NCI-H1694 (cell line): Measurements from ENCODE around the gene IVNS1ABP.
"Not testable (repeated sequence)": the region's sequence is repeated elsewhere in the genome, so short reads cannot be mapped to it uniquely, and the experiment has no call there.

Source experiments
- DNase-seq: peaks from one replicate; lab custom pipeline; 2025; lab: John Stamatoyannopoulos, UW

IVNS1ABP gene

GRCh38 chr1:185317034-185317885 is at the start of gene IVNS1ABP:
IVNS1ABP (minus strand) TSS chr1:185317243; CDS start chr1:185309493, 7,750 bp downstream.
- peak; percentile 84 for DNase-seq

DNA sequence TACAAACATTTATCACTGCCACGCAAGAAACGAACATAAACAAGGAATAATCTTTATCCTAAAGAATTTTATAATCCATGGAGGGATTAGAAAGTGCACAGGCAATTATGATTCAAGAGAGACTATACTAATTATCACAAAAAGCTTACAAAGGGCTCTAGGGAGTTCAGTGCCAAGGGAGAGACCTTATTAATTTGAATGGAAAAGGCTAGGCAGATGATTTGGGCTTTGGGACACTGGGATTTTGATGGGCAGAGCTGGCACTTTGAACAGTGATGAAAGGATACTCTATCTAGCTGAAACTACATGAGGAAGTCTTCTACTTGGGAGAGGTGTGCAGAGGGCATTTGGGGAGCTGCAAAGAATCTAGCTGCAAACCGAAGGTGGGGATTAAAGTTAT is 48.9 kb upstream of the IVNS1ABP start:
- DNase-seq = no peak

- DNase-seq = not testable (repeated sequence)
These were observed 47.5 kb upstream of the IVNS1ABP start for GRCh38 chr1:185364528-185364927.

DNA sequence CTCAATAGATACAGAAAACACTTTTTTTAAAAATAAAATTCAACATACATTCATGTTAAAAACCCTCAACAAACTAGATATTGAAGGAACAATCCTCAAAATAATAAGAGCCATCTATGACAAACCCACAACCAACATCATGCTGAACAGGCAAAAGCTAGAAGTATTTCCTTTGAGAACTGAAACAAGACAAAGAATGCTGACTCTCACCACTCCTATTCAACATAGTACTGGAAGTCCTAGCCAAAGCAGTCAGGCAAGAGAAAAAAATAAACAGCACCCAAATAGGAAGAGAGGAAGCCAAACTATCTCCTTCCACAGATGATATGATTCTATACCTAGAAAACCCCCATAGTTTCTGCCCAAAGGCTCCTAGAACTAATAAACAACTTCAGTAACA is 46.2 kb upstream of the IVNS1ABP start:
- DNase-seq = no peak

DNA sequence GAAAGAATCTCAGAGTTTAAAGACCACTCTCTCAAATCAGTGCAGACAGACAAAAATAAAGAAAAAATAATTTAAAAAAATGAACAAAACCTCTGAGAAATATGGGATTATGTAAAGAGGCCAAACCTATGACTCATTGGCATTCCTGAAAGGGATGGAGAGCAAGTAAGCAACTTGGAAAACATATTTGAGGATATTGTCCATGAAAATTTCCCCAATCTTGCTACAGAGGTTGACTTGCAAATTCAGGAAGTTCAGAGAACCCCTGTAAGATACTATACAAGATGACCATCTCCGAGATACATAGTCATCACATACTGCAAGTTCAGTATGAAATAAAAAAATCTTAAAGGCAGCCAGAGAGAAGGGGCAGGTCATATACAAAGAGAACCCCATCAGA is 43.7 kb upstream of the IVNS1ABP start:
- DNase-seq = no peak

DNA sequence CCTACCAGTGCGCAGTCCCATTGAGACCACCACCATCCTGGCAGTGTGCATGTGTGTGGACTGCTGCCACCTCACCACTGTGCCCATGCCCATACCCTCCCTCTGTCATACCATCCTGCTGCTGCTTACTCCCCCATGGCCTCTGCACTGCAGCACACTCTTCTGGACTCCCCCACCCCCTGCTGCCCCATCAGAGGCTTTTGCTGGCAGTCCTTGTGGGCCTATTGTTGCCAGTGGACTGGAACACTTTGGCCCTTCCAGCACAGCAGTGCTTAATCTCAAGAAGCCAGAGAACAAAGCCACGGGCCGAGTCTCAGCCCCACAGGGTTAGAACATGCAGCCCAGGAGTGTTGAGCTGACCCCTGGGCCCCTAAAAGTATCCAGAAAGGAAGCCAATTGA is 41.9 kb upstream of the IVNS1ABP start:
- DNase-seq = no peak

DNA sequence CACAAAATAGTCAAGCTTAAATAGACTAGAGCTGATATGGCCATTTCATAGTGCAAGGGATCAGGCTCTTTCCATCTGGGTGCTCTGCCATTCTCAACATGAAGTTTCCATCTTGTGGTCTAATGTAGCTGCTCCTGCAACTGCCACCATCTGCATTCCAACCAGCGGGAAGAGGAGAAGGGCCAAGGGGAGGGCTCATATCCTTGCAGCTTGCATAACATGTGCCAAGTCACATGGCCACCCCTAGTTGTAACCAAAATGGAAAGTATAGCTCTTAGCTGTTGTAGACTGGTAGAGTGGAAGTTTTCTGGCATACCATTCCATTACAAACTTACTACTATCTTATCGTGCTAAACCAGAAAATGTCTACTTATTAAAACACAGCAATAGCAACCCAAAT is 38.9 kb upstream of the IVNS1ABP start:
- DNase-seq = no peak

DNA sequence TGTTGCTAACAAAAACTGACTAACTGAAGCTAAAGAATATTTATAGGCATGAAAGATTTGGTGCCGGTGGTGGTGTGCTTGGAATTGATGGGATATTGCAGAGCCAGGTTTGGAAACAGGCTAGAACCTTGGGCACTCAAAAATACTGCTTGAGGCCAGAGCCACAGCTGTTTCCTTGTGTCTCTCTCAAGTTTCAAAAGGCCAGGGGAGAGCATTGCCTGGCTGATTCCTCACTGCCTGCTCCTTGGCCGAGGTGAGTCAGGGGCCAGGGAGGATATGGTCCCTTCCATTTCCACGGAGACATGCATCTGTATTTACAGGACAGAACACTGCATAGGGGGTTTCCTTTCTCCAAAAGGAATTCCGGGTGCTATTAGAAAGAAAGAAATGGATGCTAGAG is 36.1 kb upstream of the IVNS1ABP start:
- no peak for DNase-seq

- DNase-seq = peak; percentile 8
These were observed 34.9 kb upstream of the IVNS1ABP start for GRCh38 chr1:185351734-185352466.

GRCh38 chr1:185350027-185350442 is 33.0 kb upstream of the IVNS1ABP start:
- DNase-seq = no peak

DNA sequence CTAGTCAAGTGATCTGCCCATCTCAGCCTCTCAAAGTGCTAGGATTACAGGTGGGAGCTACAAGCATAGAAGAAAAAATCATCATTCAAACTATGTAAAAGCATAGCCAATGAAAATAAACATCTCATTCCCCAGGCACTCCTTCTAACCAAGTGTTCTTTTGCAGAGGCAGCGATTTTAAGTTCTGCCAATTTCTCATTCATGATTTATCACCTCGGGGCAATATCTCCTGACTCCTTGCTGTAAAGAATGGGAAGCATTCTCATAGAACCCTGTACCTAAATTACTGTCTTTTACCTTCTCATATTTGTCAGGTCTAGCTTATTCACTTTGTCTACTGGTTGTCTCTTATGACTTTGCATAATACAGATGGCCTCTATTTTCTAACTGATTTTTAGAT is 32.5 kb upstream of the IVNS1ABP start:
- DNase-seq = no peak

DNA sequence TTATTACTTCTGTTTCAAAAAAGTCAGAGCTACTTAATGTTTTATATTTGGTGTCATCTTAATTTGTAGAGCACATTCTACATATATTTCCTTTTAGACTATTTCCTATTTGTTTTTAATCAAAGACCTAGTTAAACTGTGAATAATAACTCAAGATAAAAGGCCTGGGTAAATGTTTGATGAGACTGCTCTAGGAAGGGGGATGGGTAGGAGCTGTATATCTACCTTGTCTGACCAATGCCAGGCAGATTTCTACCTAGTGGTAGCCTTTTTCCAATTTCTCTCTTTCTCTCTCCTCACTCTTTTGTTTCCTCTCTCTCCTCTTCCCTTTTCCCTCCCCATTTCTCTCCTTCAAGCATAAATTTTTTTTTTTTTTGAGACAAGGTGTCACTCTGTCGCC is 31.9 kb upstream of the IVNS1ABP start:
- DNase-seq = no peak

DNA sequence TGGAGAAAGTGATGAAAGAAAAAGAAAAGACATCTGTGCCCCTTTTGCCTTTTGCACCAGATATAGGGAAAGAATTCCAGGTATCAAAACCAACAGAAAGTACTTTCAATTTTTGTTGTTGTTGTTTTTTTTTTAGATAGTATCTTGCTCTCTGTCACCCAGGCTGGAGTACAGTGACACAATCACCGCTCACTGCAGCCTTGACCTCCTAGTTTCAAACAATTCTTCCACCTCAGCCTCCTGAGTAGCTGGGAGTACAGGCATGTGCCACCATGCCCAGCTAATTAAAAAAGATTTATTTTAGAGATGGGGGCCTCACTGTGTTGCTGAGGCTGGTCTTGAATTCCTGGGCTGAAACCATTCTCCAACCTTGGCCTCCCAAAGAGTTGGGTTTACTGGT is 31.3 kb upstream of the IVNS1ABP start:
- DNase-seq = no peak

- DNase-seq = no peak
These were observed 29.1 kb upstream of the IVNS1ABP start for GRCh38 chr1:185345913-185346720.

- no peak for DNase-seq
These were observed 26.3 kb upstream of the IVNS1ABP start for GRCh38 chr1:185343306-185343705.

DNA sequence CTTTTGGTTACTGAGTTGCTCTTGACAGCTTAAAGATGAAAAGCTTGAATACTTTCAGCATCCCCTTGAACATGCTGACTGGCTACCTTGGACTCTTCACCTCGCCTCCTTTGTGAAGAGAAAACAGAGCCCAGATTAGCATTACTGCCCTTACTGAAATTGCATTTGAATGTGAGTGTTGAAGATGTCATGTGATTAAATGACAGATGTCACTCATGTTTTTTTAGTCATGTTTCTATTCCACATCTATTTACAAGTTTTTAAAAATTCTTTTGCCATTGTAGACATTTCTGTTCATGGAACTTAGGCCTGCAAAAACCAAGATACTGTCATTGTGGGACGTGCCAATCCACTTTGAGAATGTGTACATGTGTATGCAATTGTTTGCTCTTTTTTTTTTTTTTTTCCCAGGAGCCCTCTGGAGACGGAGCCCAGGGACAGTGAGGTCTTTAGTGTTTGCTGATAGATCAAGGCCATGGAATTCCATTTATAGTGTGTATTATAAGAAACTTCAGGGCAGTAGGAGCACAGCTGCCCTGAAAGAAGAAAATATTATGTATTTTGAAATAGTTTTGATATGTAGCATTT is 25.7 kb upstream of the IVNS1ABP start:
- no peak for DNase-seq

GRCh38 chr1:185342017-185342416 is 25.0 kb upstream of the IVNS1ABP start:
- DNase-seq = no peak

DNA sequence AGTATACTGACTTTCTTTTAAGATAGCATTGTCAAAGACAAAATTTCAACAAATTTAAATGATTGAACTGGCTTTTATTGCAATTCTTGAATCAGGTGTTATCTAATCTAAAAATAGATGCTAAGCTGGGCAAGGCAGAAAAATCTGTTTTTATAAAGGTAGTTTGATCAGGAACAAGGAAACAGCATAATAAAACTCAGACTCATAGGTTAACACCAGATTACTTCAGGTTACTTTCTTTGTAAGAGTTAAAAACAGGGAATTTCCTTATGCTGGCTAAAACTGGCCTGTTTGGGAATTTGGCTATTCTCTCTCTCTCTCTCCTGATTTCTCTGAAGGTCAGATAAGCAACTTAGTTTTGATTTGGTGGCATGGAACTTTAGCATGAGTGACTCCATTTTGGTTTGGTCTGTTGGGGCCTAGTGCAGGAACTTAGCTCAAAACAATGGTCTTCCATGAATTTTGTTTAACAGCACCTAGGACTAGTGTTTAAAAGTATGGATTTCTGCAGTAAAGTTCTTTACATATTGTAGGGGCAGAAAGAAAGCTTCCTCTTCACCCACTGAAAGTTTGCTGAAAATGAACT is 24.2 kb upstream of the IVNS1ABP start:
- no peak for DNase-seq

DNA sequence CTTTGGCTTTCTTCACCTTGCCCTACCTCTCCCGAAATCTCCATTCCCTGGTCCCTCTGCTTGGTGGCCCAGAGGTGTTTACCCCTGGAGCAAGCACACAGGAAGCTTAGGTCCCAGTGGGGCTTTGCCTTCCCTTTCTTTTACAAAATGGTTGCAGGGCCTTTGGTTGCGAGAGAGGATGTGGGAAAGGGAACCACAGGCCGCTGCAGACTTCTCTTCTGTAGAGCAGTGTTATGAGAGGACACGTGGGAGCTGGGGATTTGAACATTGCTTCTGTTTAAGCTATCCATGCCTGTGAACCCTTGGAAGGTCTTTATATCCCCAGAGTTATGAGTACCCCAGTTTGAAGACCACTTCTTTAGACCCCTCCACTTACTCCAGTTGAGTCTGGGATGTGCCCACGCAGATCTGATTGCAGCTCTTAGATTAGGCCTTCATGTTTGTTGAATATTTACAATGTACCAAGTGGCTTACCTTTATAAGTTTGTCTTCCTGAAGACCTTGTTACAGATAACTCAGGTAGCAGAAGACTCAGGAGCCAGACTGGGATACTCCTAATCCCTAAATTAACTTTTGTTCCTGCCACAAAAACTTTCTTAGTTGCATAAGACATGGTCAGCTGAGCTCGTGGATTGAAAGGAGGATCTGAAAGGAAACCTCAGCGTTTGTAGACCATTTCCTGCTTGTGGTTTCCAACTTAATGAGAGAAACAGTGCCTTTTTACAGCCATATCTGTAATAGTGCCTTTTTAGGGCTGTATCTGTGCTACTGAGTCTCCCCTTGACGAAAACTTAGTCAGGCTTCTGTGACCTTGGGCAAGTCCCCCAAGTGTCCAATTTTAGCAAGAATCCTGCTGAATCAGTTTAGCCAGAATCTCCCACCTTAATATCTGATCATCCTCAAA is 21.9 kb upstream of the IVNS1ABP start:
- DNase-seq = no peak

GRCh38 chr1:185337246-185337645 is 20.2 kb upstream of the IVNS1ABP start:
- no peak for DNase-seq

DNA sequence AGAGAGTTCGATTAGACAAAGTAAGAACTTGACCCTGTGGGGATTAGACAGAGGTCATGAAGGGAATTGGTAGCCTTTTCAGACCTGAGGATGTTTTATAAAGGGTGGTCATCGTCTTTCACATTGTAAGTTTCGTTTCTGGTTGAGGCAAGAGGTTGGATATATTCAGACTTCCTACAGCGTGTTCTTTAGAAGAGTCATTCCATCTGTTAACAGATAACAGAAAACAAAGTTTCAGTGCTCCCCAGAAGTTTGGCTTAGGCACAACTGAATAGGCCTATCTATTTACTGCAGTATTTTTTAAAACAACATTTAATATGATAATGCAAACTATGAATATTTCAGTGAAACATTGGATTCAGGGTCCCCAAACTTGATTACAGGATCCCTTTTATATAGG is 17.1 kb upstream of the IVNS1ABP start:
- DNase-seq = no peak
